Endodermal cell (in vitro differentiated cells): ENCODE results near the gene IGF2BP3. TPM values are rescaled to one million over a fixed set of nuclear protein-coding genes. Genes with fewer than 3 reads are reported as not detected.
A peak's percentile ranks its signal among the peaks of the same experiment; 100 is the strongest.

Experiments
- DNase-seq: peaks from one replicate; pipeline ENCODE4 v3.0.0-alpha.2; 2017
- H3K27ac ChIP-seq: 2 replicates; pipeline ENCODE4 v1.5.1; 2013; ENCODE audit warnings: mild to moderate bottlenecking, low read depth, low read length, moderate library complexity
- H3K27me3 ChIP-seq: 2 replicates; pipeline ENCODE4 v1.6.1; 2013; ENCODE audit warnings: mild to moderate bottlenecking, low read length, moderate library complexity; ENCODE audit not compliant: insufficient read depth, control insufficient read depth, poor library complexity, severe bottlenecking
- H3K36me3 ChIP-seq: 2 replicates; pipeline ENCODE4 v1.7.0; 2013; ENCODE audit warnings: mild to moderate bottlenecking, low read length, moderate library complexity; ENCODE audit not compliant: control insufficient read depth, insufficient read depth
- H3K4me1 ChIP-seq: one replicate; pipeline ENCODE4 v1.7.0; 2013; ENCODE audit warnings: low read length; ENCODE audit not compliant: control insufficient read depth, insufficient read depth
- H3K4me3 ChIP-seq: 2 replicates; pipeline ENCODE4 v1.5.1; 2013; ENCODE audit warnings: mild to moderate bottlenecking, low read length, moderate library complexity
- H3K9ac ChIP-seq: 2 replicates; pipeline ENCODE4 v1.6.1; 2013; ENCODE audit warnings: mild to moderate bottlenecking, low read length, moderate library complexity; ENCODE audit not compliant: poor library complexity, severe bottlenecking; ENCODE audit errors: extremely low read depth
- H3K9me3 ChIP-seq: 2 replicates; pipeline ENCODE4 v1.6.1; 2013; ENCODE audit warnings: mild to moderate bottlenecking, low read length, moderate library complexity; ENCODE audit not compliant: control insufficient read depth
- H3K27ac Mint-ChIP-seq: 2 replicates; pipeline ENCODE4 v1.8.0; 2020; ENCODE audit warnings: mixed read lengths
- H3K27me3 Mint-ChIP-seq: 2 replicates; pipeline ENCODE4 v1.8.0; 2021; ENCODE audit warnings: mild to moderate bottlenecking, mixed read lengths; ENCODE audit not compliant: insufficient read depth
- H3K36me3 Mint-ChIP-seq: 2 replicates; pipeline ENCODE4 v1.8.0; 2020; ENCODE audit warnings: low read depth, mixed read lengths
- H3K4me1 Mint-ChIP-seq: 2 replicates; pipeline ENCODE4 v1.8.0; 2020; ENCODE audit warnings: mixed read lengths
- H3K4me3 Mint-ChIP-seq: 2 replicates; pipeline ENCODE4 v1.8.0; 2020; ENCODE audit warnings: mild to moderate bottlenecking, moderate library complexity, mixed read lengths
- H3K9me3 Mint-ChIP-seq: 2 replicates; pipeline ENCODE4 v1.8.0; 2020; ENCODE audit warnings: mild to moderate bottlenecking, mixed read lengths
- CTCF ChIP-seq: fragments of 200-600 bp; sonication (generic); conservative IDR thresholded peaks from 2 replicates; pipeline ENCODE4 v1.5.0; 2021; ENCODE audit warnings: antibody characterized with exemption, mild to moderate bottlenecking
- whole genome bisulfite sequencing, 2 experiments: methylation state at CpG; one replicate each; pipeline versions ENCODE4 v1.1.5 to v1.1.7; 2013; ENCODE audit warnings: missing lambda C conversion rate in 2 of 2, mixed read lengths in 1 of 2; ENCODE audit not compliant: insufficient coverage in 1 of 2, insufficient read length in 1 of 2; 5-methylcytosine and 5-hydroxymethylcytosine counted together
- total RNA-seq, 2 donors: library from RNA; stranded (reverse); fragmentation: NEBNext Ultra II Directional in 1 of 2; extraction: Animal tissue kit (Norgen Biotek cat#: 25700) in 1 of 2; gene quantifications; 2 replicates in 1 of 2; 3 replicates in 1 of 2; pipeline ENCODE4 v1.2.1, GENCODE V29; 2021

The IGF2BP3 gene
- total RNA-seq, 2 donors from 2014 or later: 114 to 123 TPM

GRCh38 chr7:23422384-23422783, 47.9 kb downstream of the IGF2BP3 start:
- Mint-ChIP-seq H3K27me3 (no peaks in the 10 kb centered on the region), H3K4me3 (no peak overlapping the region), H3K36me3 (peaks cover 7% of the 10 kb centered on the region), H3K27ac (peak overlapping the region; percentile 39), H3K9me3 (no peaks in the 10 kb centered on the region), H3K4me1 (peaks cover 35% of the 10 kb centered on the region)
- H3K36me3 ChIP-seq: peaks cover 26% of the 10 kb centered on the region
- DNase-seq: no peak
- 60 to 81% methylated on average over 3 to 7 of the region's 7 CpGs for WGBS, 2 experiments
- no peaks in the 10 kb centered on the region for H3K27me3 ChIP-seq
- no peak overlapping the region for H3K4me3 ChIP-seq
- H3K4me1 ChIP-seq: peaks cover 2% of the 10 kb centered on the region
- H3K27ac ChIP-seq: no peak overlapping the region
- TF ChIP-seq CTCF: no peak
- H3K9me3 ChIP-seq: no peaks in the 10 kb centered on the region
- H3K9ac ChIP-seq: no peak overlapping the region

GRCh38 chr7:23419845-23420244, 50.4 kb downstream of the IGF2BP3 start:
- no peak overlapping the region for H3K27ac Mint-ChIP-seq
- Histone ChIP-seq H3K4me1 (peaks cover 2% of the 10 kb centered on the region), H3K36me3 (peaks cover 46% of the 10 kb centered on the region), H3K27ac (no peak overlapping the region), H3K4me3 (no peak overlapping the region), H3K9ac (no peak overlapping the region), H3K9me3 (no peaks in the 10 kb centered on the region), H3K27me3 (no peaks in the 10 kb centered on the region)
- H3K9me3 Mint-ChIP-seq: no peaks in the 10 kb centered on the region
- no peaks in the 10 kb centered on the region for H3K27me3 Mint-ChIP-seq
- WGBS, 2 experiments: no CpG with 5 or more reads among the region's 1 CpG
- H3K36me3 Mint-ChIP-seq: peaks cover 29% of the 10 kb centered on the region
- H3K4me1 Mint-ChIP-seq: peaks cover 39% of the 10 kb centered on the region
- no peak for TF ChIP-seq CTCF
- no peak for DNase-seq
- no peak overlapping the region for H3K4me3 Mint-ChIP-seq

GRCh38 chr7:23419160-23419559, 51.1 kb downstream of the IGF2BP3 start:
- 93 to 100% methylated on average over 1 to 3 of the region's 3 CpGs for WGBS, 2 experiments

More at GRCh38 chr7:23419160-23419559, 51.1 kb downstream of the IGF2BP3 start:
- Histone ChIP-seq H3K4me1 (peaks cover 2% of the 10 kb centered on the region), H3K36me3 (peaks cover 53% of the 10 kb centered on the region), H3K9ac (no peak overlapping the region), H3K4me3 (no peak overlapping the region), H3K9me3 (no peaks in the 10 kb centered on the region), H3K27me3 (no peaks in the 10 kb centered on the region), H3K27ac (no peak overlapping the region)
- H3K36me3 Mint-ChIP-seq: peaks cover 36% of the 10 kb centered on the region
- H3K4me3 Mint-ChIP-seq: no peak overlapping the region
- H3K9me3 Mint-ChIP-seq: no peaks in the 10 kb centered on the region
- peaks cover 39% of the 10 kb centered on the region for H3K4me1 Mint-ChIP-seq
- no peak for TF ChIP-seq CTCF
- DNase-seq: no peak
- H3K27me3 Mint-ChIP-seq: no peaks in the 10 kb centered on the region
- no peak overlapping the region for H3K27ac Mint-ChIP-seq
